K562 (cell line): ENCODE results near the gene ATP5F1D.
A peak's percentile ranks its signal among the peaks of the same experiment; 100 is the strongest.

ENCODE experiments used
- CREB1 ChIP-seq, 2 experiments: sonication (generic) in 1 of 2; formaldehyde crosslinking in 1 of 2; IDR thresholded peaks; 2 replicates each; pipeline versions ENCODE4 v1.6.1 to v1.8.0; 2012 to 2022; ENCODE audit warnings: inconsistent platforms in 1 of 2, mild to moderate bottlenecking in 1 of 2, missing genetic modification reagents in 1 of 2, moderate library complexity in 1 of 2
- CTCF ChIP-seq, 3 experiments: IDR thresholded peaks in 2 of 3; conservative IDR thresholded peaks in 1 of 3; 2 replicates each; pipeline ENCODE4 v1.5.1; 2011 to 2012; ENCODE audit warnings: low read length in 3 of 3, mild to moderate bottlenecking in 3 of 3, control low read depth in 2 of 3, improper control_type of control experiment in 1 of 3, inconsistent platforms in 1 of 3, low read depth in 1 of 3, mixed read lengths in 1 of 3, moderate library complexity in 1 of 3; ENCODE audit not compliant: insufficient read depth in 2 of 3
- EZH2 ChIP-seq: IDR thresholded peaks from 2 replicates; pipeline ENCODE4 v1.6.1; 2012; ENCODE audit warnings: low read depth, mild to moderate bottlenecking, inconsistent platforms, low read length, borderline replicate concordance
- FOXM1 ChIP-seq, 2 experiments: fragments of 450-650 bp in 1 of 2; sonication (generic) in 1 of 2; formaldehyde crosslinking in 1 of 2; IDR thresholded peaks; 2 replicates each; pipeline versions ENCODE4 v1.6.1 to v1.9.0; 2017 to 2022; ENCODE audit warnings: low read depth in 2 of 2, mild to moderate bottlenecking in 2 of 2, missing genetic modification reagents in 1 of 2, moderate library complexity in 1 of 2
- KAT2B ChIP-seq: IDR thresholded peaks from one replicate; pipeline ENCODE4 v1.6.1; 2012; ENCODE audit warnings: low read depth, mild to moderate bottlenecking, control low read depth, inconsistent platforms, low read length, moderate library complexity
- LEF1 ChIP-seq: fragments of 450-650 bp; IDR thresholded peaks from 2 replicates; pipeline ENCODE4 v1.6.1; 2016; ENCODE audit warnings: mild to moderate bottlenecking
- POLR2G ChIP-seq: fragments of 200-400 bp; formaldehyde crosslinking; IDR thresholded peaks from 2 replicates; pipeline ENCODE4 v1.6.1; 2017; ENCODE audit warnings: low read depth, mild to moderate bottlenecking, antibody characterized with exemption, low read length, moderate library complexity
- ZBED1 ChIP-seq: IDR thresholded peaks from 2 replicates; pipeline ENCODE4 v1.6.1; 2014
- ZNF431 ChIP-seq: sonication (generic); formaldehyde crosslinking; IDR thresholded peaks from 2 replicates; pipeline ENCODE4 v1.8.0; 2022; ENCODE audit warnings: mild to moderate bottlenecking, missing genetic modification reagents

- no peak for TF ChIP-seq ZNF431 (CRISPR knock-in tag)
- TF ChIP-seq EZH2: no peak
- no peak for TF ChIP-seq KAT2B
- TF ChIP-seq ZBED1: no peak
- TF ChIP-seq FOXM1 (IDR thresholded peaks at IDR 0.05; ENCODE audit: low read depth): no peak
- no peak for TF ChIP-seq FOXM1 (CRISPR knock-in tag; IDR thresholded peaks at IDR 0.05; ENCODE audit: low read depth)
- no peak for TF ChIP-seq CREB1 (IDR thresholded peaks at IDR 0.05)
- TF ChIP-seq CREB1 (CRISPR knock-in tag; IDR thresholded peaks at IDR 0.05): no peak
- TF ChIP-seq LEF1: no peak
- peak; percentile 58 for TF ChIP-seq POLR2G
- no peak for TF ChIP-seq CTCF (IDR thresholded peaks at IDR 0.05 in 2 of 3, conservative IDR thresholded peaks at IDR 0.05 in 1 of 3; ENCODE audit: insufficient read depth in 2 of 3, low read depth in 1 of 3, low read length in 3 of 3)
Observed at GRCh38 chr19:1206150-1206863, 35.2 kb upstream of the ATP5F1D start.
